GM21390 (cell line): ENCODE data around the gene AGER.
"Not testable (repeated sequence)": the region's sequence is repeated elsewhere in the genome, so short reads cannot be mapped to it uniquely, and the experiment has no call there.

Experiments
- ATAC-seq: cut with Tn5 transposase; IDR thresholded peaks from one replicate; pipeline ENCODE4 v1.9.1; 2021; ENCODE audit not compliant: unreplicated experiment

AGER gene

GRCh38 chr6:32151181-32151862 lies 32.7 kb downstream of the AGER start:
- no peak for ATAC-seq

DNA sequence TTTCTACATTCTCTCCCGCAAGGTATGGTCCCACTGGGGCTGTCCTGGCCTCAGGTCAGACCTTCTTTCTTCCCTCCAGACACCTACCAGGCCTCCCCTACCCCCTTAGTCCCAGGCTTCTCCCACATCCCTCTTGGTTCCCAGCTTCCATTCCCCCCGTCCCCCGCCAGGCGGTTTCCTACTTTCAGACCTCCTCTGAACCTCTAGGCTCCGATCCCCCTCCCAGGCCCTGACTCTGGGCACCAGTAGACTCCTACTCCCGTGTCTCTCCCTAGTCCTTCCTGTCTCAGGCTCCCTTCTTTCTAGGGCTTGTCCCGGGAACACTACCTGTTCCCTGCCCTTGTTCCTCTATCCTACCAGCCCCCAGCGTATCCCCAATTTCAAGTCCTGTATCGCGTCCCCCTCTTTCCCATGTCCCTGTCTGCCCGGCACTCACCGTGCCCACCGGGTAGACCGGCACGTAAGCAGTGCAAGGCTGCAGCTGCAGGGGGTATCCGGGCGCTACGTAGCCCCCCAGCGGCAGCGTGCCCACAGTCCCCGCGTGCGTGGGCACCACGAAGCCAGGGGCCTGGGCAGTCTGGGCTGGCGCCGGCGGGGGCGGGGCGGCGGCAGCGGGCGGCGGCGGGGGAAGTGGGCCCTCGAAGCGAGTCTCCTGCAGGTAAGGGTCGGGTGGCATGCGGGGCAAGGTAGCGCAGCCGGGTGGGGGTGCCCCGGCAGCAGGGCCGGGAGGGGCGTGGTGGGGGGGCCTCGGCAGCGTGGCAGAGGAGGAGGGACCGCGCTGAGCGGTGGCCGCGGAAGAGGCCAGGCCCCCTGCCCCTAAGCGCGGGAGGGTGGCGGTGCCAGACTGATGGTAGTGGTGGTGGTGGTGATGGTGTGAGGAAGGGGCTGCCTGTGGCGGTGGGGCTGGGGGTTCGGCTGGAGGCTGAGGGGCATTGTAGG lies 33.9 kb downstream of the AGER start:
- ATAC-seq: no peak

DNA sequence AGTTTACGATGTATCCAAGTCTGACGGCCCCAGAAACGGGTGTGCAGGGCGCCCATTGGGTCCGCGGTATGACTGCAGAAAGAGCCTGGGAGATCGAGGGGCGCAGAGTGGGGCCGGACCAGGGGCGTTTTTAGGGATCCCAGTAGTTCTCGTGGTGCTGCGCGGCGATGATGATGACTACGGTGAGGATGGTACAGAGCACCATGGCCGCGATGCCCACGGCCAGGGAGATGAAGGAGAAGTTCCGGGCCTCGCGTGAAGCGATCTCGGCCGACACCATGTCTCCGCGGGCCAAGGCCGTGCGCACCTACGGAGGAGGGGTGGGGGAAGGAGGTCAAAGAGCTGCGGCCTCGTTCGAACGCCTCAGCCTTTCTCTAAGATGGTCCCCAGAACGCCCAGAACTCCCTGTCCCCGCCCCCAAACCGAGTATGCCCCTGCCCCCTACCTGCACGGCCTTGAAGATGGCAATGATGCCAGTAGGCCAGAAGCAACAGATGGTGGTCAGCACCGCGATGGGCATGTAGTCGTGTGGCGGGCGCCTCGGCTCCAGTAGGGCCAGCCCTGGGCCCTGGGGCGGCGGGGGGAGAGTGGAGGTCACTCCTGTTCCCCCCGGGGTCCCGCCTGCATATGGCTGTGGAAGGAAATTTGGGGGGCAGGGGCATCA lies 34.8 kb downstream of the AGER start:
- ATAC-seq: no peak

DNA sequence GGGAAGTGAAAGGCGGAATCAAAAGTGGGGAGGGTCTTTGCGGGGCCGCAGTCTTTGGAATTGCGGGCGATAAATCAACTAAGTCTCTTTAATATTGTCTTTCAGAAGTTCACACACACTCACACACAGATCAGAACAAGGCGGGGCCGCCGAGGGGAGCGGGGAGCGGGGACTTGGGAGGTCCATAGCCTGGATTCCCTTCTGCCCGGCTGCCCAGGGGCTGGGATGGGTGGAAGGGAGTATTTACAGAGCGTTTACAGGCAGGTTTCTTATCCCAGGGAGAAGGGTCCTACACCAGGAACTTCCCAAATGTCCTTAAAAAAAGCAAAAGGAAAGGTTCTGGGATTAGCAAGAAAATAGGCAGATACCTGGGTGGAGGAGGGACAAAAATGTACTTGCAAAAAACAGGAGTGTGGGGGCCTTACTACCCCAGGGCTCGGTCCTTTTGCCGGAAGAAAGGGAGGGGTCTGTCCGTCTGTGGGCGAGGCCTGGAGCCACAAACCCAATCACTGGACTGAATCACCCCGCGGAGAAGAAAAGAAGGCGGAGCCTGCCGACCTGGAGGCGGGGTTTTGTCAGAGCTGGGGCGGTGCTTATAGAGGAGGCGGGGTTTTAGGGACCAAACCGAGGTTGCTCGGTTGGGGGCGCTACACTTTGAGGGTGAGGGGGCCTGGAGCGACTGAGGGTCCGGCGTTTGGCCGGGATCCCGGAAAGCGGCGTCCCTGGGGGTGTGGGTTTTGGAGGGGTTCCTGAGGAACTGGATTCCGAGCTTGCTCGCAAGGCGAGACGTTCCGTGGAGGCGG lies 35.6 kb downstream of the AGER start:
- no peak for ATAC-seq

GRCh38 chr6:32147401-32148132 lies 36.5 kb downstream of the AGER start:
- ATAC-seq: no peak

DNA sequence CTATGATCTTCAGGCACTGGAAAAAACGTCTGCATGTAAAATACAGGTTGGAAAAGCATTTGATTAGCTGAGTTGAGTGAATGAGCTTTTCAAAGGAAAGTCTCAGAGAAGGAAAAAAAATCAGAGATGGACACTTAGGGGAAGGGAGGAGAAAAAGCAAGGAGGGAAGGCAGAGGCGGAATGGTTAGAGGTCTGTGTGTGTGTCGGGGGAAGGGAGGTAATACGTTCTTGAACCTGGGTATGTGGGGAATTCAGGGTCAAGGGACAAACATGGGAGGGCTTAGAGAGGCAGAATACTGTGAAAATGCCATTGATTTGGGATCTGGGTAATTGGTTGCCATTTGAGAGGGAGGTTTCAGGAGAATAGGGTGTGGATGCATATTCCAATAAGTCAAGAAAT lies 37.4 kb downstream of the AGER start:
- no peak for ATAC-seq

- no peak for ATAC-seq
These were observed 37.8 kb downstream of the AGER start for GRCh38 chr6:32146287-32146686.

DNA sequence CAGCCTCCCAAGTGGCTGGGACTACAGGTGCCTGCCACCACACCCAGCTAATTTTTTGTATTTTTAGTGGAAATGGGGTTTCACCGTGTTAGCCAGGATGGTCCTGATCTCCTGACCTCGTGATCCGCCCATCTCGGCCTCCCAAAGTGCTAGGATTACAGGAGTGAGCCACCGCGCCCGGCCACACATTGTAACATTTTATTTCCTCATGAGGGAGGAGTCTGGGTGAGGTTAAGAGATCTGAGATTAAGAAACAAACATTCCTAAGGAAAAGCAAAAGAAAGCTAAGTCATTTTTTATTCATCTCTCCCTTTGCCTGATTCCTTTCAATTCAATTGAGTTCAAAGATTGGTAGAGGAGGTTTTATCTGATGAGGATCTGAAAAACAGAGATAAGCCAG lies 39.8 kb downstream of the AGER start:
- ATAC-seq: not testable (repeated sequence)

DNA sequence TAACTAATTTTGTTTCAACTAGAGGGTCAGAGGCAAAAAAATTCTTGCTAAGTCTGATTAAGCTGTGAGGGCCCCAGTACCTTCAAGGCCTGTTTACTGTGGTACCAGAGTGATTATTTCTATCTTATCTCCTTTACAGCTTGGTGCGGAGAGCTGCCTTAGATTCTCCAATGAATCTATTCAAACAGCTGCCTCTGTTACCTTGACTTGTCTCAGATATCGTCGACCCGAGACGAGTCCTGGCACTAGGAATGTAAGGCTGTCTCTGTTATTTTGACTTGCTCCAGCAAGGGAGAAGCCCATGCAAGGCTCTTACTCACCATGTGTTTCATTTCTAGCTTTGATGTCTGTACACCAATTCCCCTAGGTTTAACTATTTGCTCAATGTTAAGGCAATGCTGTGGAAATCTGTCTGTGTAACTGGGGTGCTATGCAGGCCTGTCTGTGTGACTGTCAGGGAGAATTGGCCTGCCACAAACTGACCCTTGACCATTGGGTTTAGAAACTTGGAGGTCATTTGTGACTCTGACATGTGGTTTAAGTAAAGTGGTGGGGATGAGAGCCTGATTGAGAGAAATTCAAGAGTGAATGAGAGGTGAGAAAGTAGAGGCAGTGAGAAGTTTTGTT lies 43.5 kb downstream of the AGER start:
- ATAC-seq: no peak

DNA sequence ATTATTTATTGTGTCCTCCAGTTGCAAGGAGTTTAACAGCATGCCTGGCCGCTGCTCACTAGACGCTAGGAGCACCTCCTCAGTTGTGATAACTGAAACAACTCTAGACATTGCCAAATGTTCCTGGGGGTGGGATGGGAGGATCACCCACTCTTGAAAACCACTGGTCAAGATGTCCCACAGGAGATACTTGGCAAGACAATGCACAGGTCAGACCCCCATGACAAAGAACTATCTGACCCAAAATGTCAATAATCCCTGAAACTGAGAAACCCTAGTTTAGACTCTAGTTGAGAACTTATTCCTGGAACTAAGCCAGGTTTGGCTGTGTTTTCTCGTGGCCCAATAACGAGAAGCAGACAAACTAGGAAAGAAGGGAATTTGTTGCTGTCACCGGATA lies 44.5 kb downstream of the AGER start:
- ATAC-seq: no peak

DNA sequence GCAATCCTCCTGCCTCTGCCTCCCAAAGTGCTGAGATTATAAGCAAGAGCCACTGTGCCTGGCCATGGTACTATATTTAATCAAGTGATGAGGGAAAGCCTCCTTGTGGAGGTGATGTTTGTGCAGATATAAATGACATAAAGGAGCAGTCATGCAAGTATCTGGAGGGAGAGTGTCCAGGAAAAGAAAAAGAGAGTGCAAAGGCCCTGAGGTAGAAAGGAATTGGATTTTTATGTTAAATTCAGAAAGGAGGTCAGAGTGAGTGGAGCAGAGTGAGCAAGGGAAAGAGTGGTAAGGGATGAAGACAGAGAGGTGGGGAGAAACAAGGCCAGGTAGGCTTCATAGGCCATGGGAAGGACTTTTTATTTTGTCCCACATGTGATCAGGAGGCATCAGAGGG lies 46.6 kb downstream of the AGER start:
- ATAC-seq: no peak

GRCh38 chr6:32133786-32134185 lies 50.3 kb downstream of the AGER start:
- no peak for ATAC-seq

GRCh38 chr6:32132110-32132509 lies 51.9 kb downstream of the AGER start:
- no peak for ATAC-seq

DNA sequence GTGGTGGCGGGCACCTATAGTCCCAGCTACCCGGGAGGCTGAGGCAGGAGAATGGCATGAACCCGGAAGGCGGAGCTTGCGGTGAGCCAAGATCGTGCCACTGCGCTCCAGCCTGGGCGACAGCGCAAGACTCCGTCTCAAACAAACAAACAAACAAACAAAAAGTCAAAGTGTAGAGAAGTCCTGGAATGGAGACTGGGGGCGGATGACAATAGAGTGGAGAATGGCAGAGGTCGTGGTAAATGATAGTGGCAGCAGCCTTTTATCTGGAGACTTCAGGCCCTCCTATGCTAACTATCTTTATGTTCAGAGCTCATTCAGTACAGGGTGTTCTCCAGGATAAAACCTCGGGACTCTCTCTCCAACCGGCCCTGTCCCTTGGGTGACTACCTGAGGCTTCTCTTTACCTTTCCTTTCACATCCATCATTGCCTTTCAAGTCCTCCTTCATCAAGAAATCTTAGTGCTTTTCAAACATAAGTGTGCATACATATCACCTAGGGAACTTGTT lies 52.6 kb downstream of the AGER start:
- no peak for ATAC-seq
